K562 treated with DMSO at 1 percent for 24 hours (cell line): ENCODE data around the gene SDHB. TPM values are rescaled to one million over a fixed set of nuclear protein-coding genes. Genes with fewer than 3 reads are reported as not detected.

Experiments used
- total RNA-seq: library from RNA; unstranded; fragments of 300-600 nt; gene quantifications from 2 replicates; pipeline ENCODE4 v1.2.3, GENCODE V29; 2022; ENCODE audit warnings: low read depth; ENCODE audit not compliant: insufficient read depth

Gene SDHB
- total RNA-seq: 163 and 176 TPM in 2 replicates

DNA sequence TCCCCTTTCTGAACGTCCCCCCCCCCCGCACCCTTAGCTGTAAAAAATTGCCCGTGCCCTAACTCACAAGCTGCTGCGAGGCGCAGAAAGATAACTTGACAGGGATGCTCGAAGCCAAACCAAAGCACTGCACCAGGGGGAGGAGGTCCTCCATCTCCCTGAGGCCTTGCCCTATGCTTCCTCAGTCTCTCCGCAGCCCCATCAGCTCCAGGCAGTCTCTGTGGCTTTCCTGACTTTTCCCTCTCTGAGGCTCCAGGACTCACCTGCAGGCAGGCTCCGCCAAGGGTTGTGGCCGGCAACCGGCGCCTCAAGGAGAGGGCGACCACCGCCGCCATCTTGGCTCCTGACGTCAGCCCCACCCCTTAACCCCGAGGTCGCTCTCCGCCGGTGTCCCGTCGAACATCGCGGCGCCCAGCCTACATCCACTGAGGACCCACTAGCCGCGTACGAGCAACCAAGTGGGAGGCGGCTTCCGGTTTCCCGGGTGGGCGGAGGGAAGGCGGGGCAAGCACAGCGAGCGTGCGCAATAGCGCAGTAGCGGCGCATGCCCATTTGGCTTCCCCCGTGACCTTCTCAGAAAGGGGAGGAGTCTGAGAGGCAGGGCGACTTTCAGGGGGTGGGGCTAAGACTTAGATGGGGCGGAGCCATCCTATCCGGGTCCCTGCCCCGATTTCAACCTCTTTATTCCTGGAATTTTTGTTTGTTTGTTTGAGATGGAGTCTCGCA lies at the start of gene SDHB:
Gene SDHB, minus strand, starts transcription at position 348 of the 726 bp plus-strand sequence. Its CDS starts 13 bp downstream, at position 335.

DNA sequence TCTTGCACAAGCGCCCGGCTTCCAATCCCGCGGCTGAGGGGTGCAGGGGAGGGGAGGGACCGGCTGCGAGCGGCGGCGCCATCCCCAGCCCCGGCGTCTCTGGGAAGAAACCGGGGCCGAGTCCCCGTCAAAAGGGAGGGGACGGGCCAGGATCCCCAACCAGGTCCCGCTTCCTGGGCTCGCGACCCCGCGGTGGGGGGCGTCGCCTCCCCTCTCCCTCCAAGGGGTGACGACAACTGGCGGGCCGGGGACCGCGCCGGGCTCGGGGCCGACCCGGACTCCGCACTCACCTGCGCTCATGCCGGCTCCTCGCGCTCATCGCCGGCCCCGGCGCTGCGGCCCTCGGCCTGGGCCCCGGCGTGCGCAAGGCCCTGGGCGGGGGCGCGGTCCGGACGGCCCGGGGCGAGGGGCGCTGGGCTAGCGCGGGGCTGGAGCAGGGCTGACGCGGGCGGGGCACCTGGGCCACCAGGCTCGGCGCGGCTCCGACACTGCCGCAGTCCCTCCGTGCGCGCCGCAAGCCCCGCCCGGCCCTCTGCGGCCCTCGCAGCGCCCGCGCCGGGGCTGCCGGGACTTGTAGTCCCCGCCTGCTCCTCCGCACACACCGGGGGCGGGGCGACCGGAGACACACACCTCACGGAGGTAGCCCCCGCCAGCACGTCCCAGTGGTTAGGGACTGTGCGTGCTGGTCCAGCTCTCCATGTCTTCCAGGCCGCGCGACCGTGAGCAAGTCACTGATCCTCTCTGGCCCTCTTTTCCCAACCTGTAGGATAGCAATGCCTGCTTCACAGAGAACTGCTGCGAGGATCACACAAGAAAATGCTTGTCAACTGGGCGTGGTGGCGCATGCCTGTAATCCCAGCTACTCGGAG lies 42.2 kb downstream of the SDHB start, which contains the start of gene ATP13A2:
Gene ATP13A2, minus strand, starts transcription at position 490 of the 869 bp plus-strand sequence. Its CDS starts 190 bp downstream, at position 300.

DNA sequence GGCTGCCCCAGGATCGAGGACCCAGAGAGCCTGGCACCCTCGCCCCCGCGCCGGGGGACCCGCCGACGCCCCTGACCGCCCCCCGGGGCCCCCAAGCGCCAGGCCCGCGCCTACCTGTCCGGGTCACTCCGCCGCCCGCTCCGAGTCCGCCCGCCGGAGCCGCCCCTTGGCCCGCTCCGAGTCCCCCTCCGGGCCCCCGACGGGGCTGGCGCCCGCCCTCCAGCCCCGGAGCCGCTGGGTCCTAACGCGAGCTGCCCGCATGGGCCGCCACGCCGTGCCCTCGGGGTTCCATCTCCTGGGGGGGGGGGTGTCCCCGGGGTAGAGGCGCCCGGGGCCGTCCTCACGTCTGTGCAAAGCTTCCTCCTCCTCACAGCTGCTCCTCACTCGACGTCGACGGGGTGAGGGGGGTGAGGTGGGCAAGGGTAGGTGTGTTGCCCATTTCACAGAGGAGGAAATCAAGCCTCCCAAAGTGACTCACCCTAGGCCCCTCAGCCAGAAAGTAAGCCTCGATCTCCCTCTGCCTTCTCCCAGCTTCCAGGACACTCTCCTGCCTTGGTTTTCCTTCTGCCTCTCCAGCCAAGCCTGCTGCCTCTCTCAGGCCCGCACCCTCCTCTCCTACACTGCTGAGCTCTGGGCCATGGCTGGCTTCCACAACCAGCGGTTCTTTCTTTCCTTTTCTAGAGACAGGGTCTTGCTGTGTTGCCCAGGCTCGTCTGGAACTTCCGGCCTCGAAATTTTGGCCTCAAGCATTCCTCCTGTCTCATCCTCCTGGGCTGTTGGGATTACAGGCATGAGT lies 73.2 kb downstream of the SDHB start, which contains the start of gene MFAP2:
Gene MFAP2, minus strand, starts transcription at position 148 of the 796 bp plus-strand sequence. CDS start 2,347 bp downstream, outside the sequence.

Other genes with a start within 250 kb of the SDHB start
- gene RNU1-2, start 158.1 kb downstream of the SDHB start, total RNA-seq: not detected in 2 replicates
- 18.7 and 19.5 TPM in 2 replicates for gene CROCC, start 132.1 kb downstream of the SDHB start, total RNA-seq
- gene MFAP2, start 73.4 kb downstream of the SDHB start, total RNA-seq: not detected in 2 replicates
- 98.3 and 109 TPM in 2 replicates for gene ATP13A2, start 42.1 kb downstream of the SDHB start, total RNA-seq
- 0.47 TPM in 1 of 2 replicates, not detected in the other for gene PADI2, start 65.4 kb upstream of the SDHB start, total RNA-seq
- not detected in 2 replicates for gene PADI1, start 151.1 kb upstream of the SDHB start, total RNA-seq
- gene PADI3, start 195.1 kb upstream of the SDHB start, total RNA-seq: 0.13 and 0.24 TPM in 2 replicates